Measurements from ENCODE around the gene KRTAP10-10. TPM values are rescaled to one million over a fixed set of nuclear protein-coding genes. Genes with fewer than 3 reads are reported as not detected.
"Not testable (repeated sequence)": the region's sequence is repeated elsewhere in the genome, so short reads cannot be mapped to it uniquely, and the experiment has no call there.

The KRTAP10-10 gene, protein sequence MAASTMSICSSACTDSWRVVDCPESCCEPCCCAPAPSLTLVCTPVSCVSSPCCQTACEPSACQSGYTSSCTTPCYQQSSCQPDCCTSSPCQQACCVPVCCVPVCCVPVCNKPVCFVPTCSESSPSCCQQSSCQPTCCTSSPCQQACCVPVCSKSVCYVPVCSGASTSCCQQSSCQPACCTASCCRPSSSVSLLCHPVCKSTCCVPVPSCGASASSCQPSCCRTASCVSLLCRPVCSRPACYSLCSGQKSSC
- total RNA-seq: not detected

DNA sequence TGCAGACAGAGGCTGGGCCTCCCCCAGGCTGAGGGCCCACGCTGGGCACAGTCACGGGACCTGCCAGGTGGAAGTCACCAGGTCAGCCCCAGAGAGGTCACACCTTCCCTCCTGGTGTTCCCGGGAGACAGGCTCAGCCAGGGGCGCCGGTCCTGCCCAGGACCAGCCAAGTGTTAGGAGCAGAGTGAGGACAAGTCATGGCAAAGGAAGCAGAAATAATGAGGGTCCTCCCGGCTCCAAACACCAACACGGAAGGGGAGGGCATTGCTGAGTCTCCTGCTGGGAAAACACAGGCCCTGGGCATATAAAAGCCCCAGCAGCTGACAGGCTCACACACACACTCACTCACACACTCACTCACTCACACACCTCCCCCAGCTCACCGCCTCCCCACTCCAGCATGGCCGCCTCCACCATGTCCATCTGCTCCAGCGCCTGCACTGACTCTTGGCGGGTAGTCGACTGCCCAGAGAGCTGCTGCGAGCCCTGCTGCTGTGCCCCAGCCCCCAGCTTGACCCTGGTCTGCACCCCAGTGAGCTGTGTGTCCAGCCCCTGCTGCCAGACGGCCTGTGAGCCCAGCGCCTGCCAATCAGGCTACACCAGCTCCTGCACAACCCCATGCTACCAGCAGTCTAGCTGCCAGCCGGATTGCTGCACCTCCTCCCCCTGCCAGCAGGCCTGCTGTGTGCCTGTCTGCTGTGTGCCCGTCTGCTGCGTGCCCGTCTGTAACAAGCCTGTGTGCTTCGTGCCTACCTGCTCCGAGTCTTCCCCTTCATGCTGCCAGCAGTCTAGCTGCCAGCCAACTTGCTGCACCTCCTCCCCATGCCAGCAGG, at the start of gene KRTAP10-10:
Gene KRTAP10-10 (plus strand): TSS at position 339 of the 833 bp plus-strand sequence. CDS start 62 bp downstream, at position 401.
- peaks cover 14% of the 10 kb centered on the region for H3K27me3 Mint-ChIP-seq
- no peak for DNase-seq
- CTCF ChIA-PET: no interaction called here
- peaks cover 20% of the 10 kb centered on the region for H3K9me3 Mint-ChIP-seq (ENCODE audit: low read depth)
- H3K4me1 Mint-ChIP-seq: no peaks in the 10 kb centered on the region
- no peak for ATAC-seq
- no peak within 1 kb of the TSS for H3K4me3 Mint-ChIP-seq
- H3K36me3 Mint-ChIP-seq: peaks cover 3% of the 10 kb centered on the region
- no peak within 1 kb of the TSS for H3K27ac Mint-ChIP-seq

DNA sequence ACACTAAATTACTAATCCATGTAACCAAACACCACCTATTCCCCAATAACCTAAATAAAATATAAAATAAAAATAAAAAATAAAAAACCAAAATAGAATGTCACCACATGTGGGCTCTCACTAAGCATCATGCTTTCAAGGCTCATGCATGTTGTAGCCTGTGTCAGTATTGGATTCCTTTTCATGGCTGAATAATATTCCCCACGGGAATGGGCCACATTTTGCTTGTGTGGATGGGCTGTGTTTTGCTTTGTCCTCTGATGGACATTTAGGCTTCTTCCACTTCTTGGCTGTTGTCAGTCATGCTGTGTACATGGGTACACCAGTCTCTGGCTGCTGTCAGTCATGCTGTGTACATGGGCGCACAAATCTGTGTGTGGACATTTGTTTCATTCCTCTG, 48.1 kb upstream of the KRTAP10-10 start:
- ATAC-seq (no peak), DNase-seq (peak; percentile 18)
- H3K27me3 Mint-ChIP-seq: peaks cover 33% of the 10 kb centered on the region
- no peak overlapping the region for H3K4me3 Mint-ChIP-seq
- no peaks in the 10 kb centered on the region for H3K36me3 Mint-ChIP-seq
- CTCF ChIA-PET: no interaction called here
- peaks cover 3% of the 10 kb centered on the region for H3K9me3 Mint-ChIP-seq (ENCODE audit: low read depth)
- no peak overlapping the region for H3K27ac Mint-ChIP-seq
- H3K4me1 Mint-ChIP-seq: peaks cover 5% of the 10 kb centered on the region

DNA sequence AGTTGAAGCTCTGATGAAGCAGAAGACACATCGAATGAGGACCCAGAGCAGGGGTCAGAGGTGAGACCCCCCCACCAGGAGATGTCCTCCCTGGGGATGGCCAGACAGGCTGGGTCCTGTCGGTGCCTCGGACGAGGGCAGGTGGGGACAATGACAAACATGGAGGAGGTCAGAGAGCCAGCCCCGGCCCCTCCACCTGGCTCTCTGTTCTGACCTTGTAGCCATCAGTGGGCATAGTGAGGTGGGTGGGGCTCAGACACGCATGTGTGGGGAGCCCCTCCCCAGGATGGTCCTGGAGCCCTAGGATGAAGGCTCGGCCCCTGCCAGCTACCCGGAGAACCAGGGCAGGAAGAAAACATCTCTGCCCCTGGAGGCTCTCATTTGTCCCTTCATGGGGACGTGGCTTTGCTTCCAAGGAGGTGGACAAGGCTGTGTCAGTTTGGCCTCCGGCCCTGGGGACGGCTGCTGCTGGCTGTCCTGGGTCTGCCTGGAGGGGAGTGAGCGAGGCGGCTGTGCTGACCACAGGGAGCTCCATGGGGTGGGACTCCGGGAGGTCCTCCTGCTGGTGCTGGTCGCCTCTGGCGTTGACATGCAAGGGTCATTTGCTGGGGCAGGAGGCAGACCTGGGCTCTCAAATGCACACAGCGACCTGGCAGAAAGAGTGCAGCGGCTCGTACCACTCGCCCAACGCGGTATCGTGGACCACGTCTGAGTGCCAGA, 47.4 kb upstream of the KRTAP10-10 start:
- no peaks in the 10 kb centered on the region for H3K4me1 Mint-ChIP-seq
- no peak overlapping the region for H3K27ac Mint-ChIP-seq
- H3K36me3 Mint-ChIP-seq: no peaks in the 10 kb centered on the region
- DNase-seq: no peak
- H3K9me3 Mint-ChIP-seq (ENCODE audit: low read depth): peaks cover 3% of the 10 kb centered on the region
- ATAC-seq: no peak
- H3K27me3 Mint-ChIP-seq: peaks cover 29% of the 10 kb centered on the region
- CTCF ChIA-PET: no interaction called here
- no peak overlapping the region for H3K4me3 Mint-ChIP-seq

DNA sequence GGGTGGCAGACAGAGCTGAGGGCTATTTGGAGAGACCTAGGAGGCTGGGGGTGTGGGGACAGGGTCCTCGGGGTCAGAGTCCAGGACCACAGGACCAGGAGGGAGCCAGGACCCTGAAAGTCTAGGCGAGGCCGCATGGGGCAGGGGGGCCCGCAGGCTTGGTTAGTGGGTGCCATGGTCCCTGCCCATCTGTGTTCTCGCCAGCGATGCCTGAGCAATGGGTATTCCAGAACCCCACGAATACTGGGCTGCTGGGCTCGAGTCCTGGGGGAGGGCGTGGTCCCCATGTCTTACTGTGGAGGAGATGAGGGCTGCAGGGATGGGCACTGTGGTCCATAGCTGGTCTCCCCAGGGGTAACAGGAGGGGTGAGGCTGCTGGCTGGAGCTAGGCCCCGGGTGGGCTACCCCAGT, 46.8 kb upstream of the KRTAP10-10 start:
- no peak overlapping the region for H3K27ac Mint-ChIP-seq
- H3K9me3 Mint-ChIP-seq (ENCODE audit: low read depth): peaks cover 3% of the 10 kb centered on the region
- H3K4me1 Mint-ChIP-seq: no peaks in the 10 kb centered on the region
- H3K4me3 Mint-ChIP-seq: no peak overlapping the region
- H3K27me3 Mint-ChIP-seq: peaks cover 26% of the 10 kb centered on the region
- CTCF ChIA-PET: no interaction called here
- DNase-seq (peak; percentile 36), ATAC-seq (no peak)
- H3K36me3 Mint-ChIP-seq: no peaks in the 10 kb centered on the region

DNA sequence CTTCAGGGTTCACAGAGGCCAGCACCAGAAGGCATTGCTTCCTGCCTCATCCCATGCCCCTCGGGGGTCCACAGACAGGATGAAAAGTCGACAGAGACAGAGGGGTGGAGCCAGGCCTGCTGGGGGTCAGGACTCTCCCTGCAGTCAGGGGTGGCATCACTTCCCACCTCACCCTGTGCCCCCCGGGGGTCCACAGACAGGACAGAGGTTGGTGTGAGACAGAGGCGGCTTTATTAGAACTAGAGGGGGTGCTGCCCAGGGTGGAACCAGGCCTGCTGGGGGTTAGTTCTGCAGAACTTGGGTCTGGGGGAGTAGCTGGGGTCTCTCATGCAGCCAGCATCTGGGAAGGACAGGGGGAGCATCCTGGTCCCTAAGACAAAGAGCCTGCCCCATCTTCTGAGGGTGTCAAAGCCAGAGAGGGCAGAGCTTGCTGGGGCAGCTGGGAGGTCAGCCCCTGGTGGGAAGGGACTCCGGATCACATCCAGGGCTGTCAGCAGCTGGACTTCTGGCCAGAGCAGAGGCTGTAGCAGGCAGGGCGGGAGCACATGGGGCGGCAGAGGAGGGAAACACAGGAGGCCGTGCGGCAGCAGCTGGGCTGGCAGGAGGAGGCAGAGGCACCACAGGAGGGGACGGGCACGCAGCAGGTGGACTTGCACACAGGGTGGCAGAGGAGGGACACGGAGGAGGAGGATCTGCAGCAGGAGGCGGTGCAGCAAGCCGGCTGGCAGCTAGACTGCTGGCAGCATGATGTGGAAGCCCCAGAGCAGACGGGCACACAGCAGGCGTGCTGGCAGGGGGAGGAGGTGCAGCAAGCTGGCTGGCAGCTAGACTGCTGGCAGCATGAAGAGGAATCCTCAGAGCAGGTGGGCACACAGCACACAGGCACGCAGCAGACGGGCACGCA, 46.0 kb upstream of the KRTAP10-10 start:
- H3K4me3 Mint-ChIP-seq; CTCF ChIA-PET; H3K36me3 Mint-ChIP-seq; H3K27ac Mint-ChIP-seq; H3K9me3 Mint-ChIP-seq (ENCODE audit: low read depth); ATAC-seq; H3K4me1 Mint-ChIP-seq: not testable (repeated sequence)
- DNase-seq: peak; percentile 34
- H3K27me3 Mint-ChIP-seq: peaks cover 18% of the 10 kb centered on the region

DNA sequence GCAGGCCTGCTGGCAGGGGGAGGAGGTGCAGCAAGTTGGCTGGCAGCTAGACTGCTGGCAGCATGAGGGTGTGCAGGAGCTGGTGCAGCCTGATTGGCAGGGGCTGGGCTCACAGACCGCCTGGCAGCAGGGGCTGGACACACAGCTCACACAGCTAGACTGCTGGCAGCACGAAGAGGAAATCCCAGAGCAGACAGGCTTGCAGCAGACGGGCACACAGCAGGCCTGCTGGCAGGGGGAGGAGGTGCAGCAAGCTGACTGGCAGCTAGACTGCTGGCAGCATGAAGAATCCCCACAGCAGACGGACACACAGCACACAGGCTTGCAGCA, 45.4 kb upstream of the KRTAP10-10 start:
- H3K36me3 Mint-ChIP-seq; H3K4me3 Mint-ChIP-seq; H3K4me1 Mint-ChIP-seq; H3K27ac Mint-ChIP-seq; ATAC-seq; H3K9me3 Mint-ChIP-seq (ENCODE audit: low read depth); CTCF ChIA-PET: not testable (repeated sequence)
- DNase-seq: peak; percentile 29
- H3K27me3 Mint-ChIP-seq: peaks cover 12% of the 10 kb centered on the region

DNA sequence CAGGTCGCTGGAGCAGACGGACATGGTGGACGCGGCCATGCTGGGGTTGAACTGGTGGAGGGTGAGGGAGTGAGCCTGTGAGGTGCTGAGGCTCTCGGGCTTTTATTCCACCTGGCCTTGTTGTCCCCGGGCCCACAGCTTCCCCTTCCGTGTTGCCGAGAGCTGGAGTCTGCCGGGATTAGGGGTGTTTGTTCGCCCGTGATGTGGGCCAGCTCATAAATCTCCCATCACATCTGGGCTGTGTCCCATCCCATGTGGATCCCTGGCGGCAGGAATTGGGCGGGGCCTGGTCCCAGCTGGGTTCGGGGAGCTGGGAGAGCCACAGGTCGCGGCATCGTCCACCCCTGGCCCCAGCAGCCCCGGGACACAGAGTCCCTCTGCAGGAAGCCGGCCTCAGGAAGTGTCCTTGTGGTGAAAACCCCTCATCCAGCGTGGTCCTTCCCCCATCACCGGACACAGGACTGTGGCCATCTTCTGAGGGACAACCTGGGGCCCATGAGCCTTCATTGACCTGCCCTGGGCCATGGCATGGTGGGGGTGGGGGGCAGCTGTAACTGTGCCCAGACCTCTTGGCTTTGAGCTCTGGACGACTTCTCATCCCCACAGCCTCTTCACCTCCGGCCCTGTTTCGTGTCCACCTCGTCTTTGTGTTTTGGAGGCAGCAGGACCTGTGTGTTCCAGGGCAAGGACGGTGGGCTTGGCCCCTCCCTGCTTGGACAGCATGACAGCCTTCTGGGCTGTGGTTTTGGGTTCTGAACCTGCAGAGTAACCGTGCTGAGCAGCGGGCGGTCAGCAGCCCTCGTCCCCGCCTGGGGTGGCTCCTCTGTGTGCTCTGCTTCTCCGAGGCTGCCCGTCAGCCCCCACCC, 44.5 kb upstream of the KRTAP10-10 start, which contains the start of gene KRTAP10-6:
Gene KRTAP10-6 (minus strand): TSS at position 60 of the 866 bp plus-strand sequence. CDS start 21 bp downstream, at position 39.
- ATAC-seq (no peak), DNase-seq (peak; percentile 37)
- Mint-ChIP-seq H3K4me3 (no peak within 1 kb of the TSS), H3K27ac (no peak within 1 kb of the TSS), H3K9me3 (ENCODE audit: low read depth) (no peaks in the 10 kb centered on the region), H3K4me1 (no peaks in the 10 kb centered on the region), H3K36me3 (no peaks in the 10 kb centered on the region), H3K27me3 (peaks cover 9% of the 10 kb centered on the region)
- CTCF ChIA-PET: no interaction called here

DNA sequence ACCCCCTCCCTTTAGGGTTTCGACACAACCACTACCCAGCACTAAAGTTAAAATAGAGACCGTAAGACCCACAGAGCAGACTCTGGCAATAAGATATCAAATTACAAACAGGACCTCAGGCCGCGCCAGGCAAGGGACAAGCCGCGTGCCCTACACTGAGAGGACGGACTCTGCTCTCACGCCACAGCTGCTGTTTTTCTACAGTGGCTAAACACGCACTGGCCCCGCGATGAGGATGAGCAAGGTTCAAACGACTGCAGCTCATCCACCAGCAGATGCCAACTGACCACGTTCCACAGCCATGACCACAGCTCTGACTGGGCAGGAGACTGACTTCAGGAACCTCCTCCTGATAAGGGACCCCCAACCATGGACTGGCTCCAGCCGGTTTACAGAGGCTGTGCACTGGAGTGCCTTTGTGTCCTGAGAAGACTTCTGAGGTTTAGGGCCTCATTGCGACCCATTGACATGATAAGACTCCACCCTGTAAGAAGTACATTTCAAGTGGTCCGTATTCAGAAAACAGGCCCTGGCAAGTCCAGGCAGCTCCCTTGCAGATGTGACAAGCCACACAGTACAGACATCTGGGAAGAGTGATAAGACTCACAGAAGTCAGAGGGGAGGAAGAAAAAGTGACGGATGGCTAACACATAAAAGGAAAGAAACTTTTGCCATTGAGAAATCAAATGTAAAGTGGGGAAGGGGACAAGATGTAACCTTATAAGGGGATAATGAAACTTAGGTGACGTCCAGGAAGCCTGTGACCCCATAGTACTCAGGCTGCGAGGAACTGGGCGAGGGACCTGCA, 43.4 kb upstream of the KRTAP10-10 start:
- DNase-seq: peak; percentile 34
- Mint-ChIP-seq H3K4me1 (no peaks in the 10 kb centered on the region), H3K4me3 (no peak overlapping the region), H3K27ac (no peak overlapping the region), H3K36me3 (no peaks in the 10 kb centered on the region), H3K27me3 (peaks cover 2% of the 10 kb centered on the region), H3K9me3 (ENCODE audit: low read depth) (no peaks in the 10 kb centered on the region)
- CTCF ChIA-PET: no interaction called here
- no peak for ATAC-seq

DNA sequence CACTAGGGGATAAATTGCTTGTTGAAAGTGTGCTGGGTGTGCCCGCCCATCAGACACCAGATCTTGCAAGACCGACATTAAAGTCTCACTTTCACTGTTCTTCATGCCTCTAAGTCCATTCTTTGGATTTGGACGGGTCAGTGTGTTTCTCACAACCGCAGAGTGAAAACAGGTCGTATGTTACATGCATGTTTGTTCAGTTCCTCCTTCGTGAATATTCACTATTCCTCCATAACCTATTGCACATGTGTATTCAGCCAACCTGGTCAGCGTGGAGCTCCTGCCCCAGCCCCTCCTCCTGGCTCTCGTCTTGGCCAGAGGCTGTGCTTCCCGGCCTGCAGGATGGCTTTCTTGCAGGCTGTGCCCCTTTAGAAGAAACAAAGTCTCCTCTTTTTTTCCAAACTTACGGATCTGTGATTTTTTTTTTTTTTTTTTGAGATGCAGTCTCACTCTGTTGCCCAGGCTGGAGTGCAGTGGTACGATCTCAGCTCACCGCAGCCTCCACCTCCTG, 42.7 kb upstream of the KRTAP10-10 start:
- DNase-seq: peak; percentile 9
- Mint-ChIP-seq H3K27ac (no peak overlapping the region), H3K4me3 (no peak overlapping the region), H3K9me3 (ENCODE audit: low read depth) (no peaks in the 10 kb centered on the region), H3K36me3 (no peaks in the 10 kb centered on the region), H3K4me1 (no peaks in the 10 kb centered on the region), H3K27me3 (peaks cover 2% of the 10 kb centered on the region)
- CTCF ChIA-PET: no interaction called here
- ATAC-seq: no peak

DNA sequence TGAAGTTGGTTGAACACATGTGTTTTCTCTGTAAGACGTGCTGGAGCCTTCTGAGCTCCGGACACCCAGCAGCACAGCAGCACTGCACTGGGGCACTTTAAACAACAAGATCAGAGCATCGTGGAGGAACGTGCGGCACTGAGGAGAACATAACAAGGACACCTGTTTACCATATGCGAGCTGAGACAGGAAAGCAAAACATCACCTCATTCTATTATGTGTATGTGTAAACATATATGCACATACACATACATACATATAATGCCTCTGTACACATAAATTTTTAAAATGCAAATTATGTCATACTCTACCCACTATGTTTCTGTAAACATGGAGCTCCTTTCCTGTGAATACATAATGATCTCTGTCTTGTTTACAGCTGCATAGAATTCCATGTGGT, 41.6 kb upstream of the KRTAP10-10 start:
- H3K27ac Mint-ChIP-seq: no peak overlapping the region
- CTCF ChIA-PET: interaction anchor here (0.6 kb wide), 1 partner anchor 202 kb away, joined by 3 read pairs; no protein-coding TSS in a partner anchor
- ATAC-seq: no peak

DNA sequence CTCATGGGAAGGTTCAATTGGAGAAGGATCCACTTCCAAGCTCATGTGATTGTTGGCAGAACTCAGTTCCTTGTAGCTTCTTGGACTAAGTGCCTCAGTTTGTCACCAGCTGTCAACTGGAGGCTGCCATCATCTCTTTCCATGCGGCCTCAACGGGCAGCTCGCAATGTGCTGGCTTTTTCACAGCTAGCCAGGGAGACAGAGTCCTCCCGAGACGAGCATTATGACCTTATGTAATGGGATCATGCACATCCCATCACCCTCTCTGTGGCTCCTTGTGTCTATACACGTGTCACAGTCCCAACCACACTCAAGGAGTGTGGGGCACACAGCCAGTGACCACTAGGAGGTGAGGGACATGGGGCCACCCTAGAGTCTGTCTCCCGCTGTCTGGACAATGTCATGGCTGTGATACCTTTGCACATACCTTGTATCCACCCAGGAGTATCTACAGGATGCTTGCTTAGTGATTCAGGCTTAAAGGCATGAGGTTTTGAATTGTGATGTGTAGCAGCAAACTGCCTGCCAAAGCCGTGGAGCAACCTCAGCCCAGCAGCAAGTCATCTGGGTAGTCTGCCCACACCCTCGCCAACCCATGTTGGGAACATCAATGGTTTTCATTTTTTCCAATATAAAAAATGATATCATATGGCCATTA, 41.0 kb upstream of the KRTAP10-10 start:
- Mint-ChIP-seq H3K27ac (no peak overlapping the region), H3K4me3 (no peak overlapping the region), H3K4me1 (no peaks in the 10 kb centered on the region), H3K27me3 (peaks cover 2% of the 10 kb centered on the region), H3K9me3 (ENCODE audit: low read depth) (no peaks in the 10 kb centered on the region), H3K36me3 (no peaks in the 10 kb centered on the region)
- CTCF ChIA-PET: interaction anchor here (0.6 to 0.8 kb wide), 2 partner anchors 86 to 202 kb away, joined by 3 read pairs; partner anchors contain the start of gene KRTAP12-1
- DNase-seq: peak; percentile 33
- ATAC-seq: no peak

More for the DNA sequence above, 41.6 kb upstream of the KRTAP10-10 start:
- Mint-ChIP-seq H3K9me3 (ENCODE audit: low read depth) (no peaks in the 10 kb centered on the region), H3K36me3 (no peaks in the 10 kb centered on the region), H3K27me3 (peaks cover 2% of the 10 kb centered on the region), H3K4me1 (no peaks in the 10 kb centered on the region), H3K4me3 (no peak overlapping the region)
- peak; percentile 29 for DNase-seq
